Measurements from ENCODE around the gene CLDN10. TPM values are rescaled to one million over a fixed set of nuclear protein-coding genes. Genes with fewer than 3 reads are reported as not detected.

Gene CLDN10
- total RNA-seq, 1 experiment from 2014 or later, result 24.7 TPM

DNA sequence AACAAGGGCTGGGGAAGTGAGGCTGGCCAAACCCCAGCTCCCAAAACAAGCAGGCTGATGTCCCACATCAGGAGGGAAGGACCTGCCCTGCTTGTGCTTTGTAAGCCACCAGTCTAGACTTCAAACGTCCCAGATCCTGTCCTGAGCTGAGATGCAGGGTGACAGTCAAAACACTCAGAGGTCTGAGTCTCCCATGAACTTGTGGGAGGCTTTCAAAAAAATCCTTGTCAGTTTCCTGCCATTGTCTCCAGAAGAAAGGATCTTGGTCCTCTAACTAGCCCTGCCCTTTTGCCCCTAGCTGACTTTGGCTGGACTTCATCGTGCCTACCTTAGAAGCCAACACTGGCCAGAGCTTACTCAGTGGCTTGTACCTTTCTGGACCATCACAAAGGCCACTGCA lies 48.7 kb downstream of the CLDN10 start (continued):
- TF ChIP-seq, protein P1, sequence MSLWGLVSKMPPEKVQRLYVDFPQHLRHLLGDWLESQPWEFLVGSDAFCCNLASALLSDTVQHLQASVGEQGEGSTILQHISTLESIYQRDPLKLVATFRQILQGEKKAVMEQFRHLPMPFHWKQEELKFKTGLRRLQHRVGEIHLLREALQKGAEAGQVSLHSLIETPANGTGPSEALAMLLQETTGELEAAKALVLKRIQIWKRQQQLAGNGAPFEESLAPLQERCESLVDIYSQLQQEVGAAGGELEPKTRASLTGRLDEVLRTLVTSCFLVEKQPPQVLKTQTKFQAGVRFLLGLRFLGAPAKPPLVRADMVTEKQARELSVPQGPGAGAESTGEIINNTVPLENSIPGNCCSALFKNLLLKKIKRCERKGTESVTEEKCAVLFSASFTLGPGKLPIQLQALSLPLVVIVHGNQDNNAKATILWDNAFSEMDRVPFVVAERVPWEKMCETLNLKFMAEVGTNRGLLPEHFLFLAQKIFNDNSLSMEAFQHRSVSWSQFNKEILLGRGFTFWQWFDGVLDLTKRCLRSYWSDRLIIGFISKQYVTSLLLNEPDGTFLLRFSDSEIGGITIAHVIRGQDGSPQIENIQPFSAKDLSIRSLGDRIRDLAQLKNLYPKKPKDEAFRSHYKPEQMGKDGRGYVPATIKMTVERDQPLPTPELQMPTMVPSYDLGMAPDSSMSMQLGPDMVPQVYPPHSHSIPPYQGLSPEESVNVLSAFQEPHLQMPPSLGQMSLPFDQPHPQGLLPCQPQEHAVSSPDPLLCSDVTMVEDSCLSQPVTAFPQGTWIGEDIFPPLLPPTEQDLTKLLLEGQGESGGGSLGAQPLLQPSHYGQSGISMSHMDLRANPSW (CRISPR knock-in tag; conservative IDR thresholded peaks at IDR 0.05; ENCODE audit: low read depth), result no peak
- TF ChIP-seq ELF4 (CRISPR knock-in tag; IDR thresholded peaks at IDR 0.05; ENCODE audit: low read depth) (no peak), NR2C2 (CRISPR knock-in tag; IDR thresholded peaks at IDR 0.05) (no peak), ZNF396 (CRISPR knock-in tag; IDR thresholded peaks at IDR 0.05; ENCODE audit: borderline replicate concordance) (no peak), JUN (CRISPR knock-in tag; IDR thresholded peaks at IDR 0.05) (no peak), JAZF1 (CRISPR knock-in tag; IDR thresholded peaks at IDR 0.05) (no peak)

DNA sequence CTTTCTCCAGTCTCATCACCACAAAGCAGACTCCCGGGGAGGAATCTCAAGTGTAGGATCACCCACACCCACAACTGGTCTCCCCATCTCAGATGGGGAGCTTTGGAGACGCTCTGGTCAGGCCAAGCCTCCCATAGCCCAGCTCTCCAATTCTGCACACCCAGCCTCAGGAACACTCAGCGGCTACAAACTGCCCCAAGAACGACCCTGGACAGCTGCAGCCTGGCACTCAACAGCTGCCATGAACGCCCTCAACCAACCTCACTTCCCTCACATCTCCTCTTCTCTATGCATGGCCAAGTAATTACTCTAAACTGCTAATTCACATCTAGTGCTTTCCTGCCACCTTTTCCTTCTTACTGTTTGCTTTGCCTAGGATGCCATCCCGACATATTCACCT lies 49.4 kb downstream of the CLDN10 start:
- Mint-ChIP-seq H3K4me1 (no peaks in the 10 kb centered on the region), H3K36me3 (peaks cover 28% of the 10 kb centered on the region)
- no peak for ATAC-seq
- TF ChIP-seq, protein P2, sequence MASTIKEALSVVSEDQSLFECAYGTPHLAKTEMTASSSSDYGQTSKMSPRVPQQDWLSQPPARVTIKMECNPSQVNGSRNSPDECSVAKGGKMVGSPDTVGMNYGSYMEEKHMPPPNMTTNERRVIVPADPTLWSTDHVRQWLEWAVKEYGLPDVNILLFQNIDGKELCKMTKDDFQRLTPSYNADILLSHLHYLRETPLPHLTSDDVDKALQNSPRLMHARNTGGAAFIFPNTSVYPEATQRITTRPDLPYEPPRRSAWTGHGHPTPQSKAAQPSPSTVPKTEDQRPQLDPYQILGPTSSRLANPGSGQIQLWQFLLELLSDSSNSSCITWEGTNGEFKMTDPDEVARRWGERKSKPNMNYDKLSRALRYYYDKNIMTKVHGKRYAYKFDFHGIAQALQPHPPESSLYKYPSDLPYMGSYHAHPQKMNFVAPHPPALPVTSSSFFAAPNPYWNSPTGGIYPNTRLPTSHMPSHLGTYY (CRISPR knock-in tag; IDR thresholded peaks at IDR 0.05), result no peak
- TF ChIP-seq ZNF121 (CRISPR knock-in tag; IDR thresholded peaks at IDR 0.05) (no peak), ZNF232 (CRISPR knock-in tag; IDR thresholded peaks at IDR 0.05) (no peak), SMAD4 (CRISPR knock-in tag; IDR thresholded peaks at IDR 0.05) (no peak), ZNF423 (CRISPR knock-in tag; IDR thresholded peaks at IDR 0.05) (no peak), ATF1 (CRISPR knock-in tag; IDR thresholded peaks at IDR 0.05) (no peak), NR2C2 (CRISPR knock-in tag; IDR thresholded peaks at IDR 0.05) (no peak), GRHL2 (CRISPR knock-in tag; IDR thresholded peaks at IDR 0.05; ENCODE audit: insufficient replicate concordance, severe bottlenecking) (no peak), ZNF317 (CRISPR knock-in tag; IDR thresholded peaks at IDR 0.05; ENCODE audit: borderline replicate concordance, low read depth) (no peak)
- TF ChIP-seq, protein P3, sequence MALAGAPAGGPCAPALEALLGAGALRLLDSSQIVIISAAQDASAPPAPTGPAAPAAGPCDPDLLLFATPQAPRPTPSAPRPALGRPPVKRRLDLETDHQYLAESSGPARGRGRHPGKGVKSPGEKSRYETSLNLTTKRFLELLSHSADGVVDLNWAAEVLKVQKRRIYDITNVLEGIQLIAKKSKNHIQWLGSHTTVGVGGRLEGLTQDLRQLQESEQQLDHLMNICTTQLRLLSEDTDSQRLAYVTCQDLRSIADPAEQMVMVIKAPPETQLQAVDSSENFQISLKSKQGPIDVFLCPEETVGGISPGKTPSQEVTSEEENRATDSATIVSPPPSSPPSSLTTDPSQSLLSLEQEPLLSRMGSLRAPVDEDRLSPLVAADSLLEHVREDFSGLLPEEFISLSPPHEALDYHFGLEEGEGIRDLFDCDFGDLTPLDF (CRISPR knock-in tag; IDR thresholded peaks at IDR 0.05), result no peak
- TF ChIP-seq, protein P4, sequence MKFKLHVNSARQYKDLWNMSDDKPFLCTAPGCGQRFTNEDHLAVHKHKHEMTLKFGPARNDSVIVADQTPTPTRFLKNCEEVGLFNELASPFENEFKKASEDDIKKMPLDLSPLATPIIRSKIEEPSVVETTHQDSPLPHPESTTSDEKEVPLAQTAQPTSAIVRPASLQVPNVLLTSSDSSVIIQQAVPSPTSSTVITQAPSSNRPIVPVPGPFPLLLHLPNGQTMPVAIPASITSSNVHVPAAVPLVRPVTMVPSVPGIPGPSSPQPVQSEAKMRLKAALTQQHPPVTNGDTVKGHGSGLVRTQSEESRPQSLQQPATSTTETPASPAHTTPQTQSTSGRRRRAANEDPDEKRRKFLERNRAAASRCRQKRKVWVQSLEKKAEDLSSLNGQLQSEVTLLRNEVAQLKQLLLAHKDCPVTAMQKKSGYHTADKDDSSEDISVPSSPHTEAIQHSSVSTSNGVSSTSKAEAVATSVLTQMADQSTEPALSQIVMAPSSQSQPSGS (CRISPR knock-in tag; IDR thresholded peaks at IDR 0.05; ENCODE audit: borderline replicate concordance, low read depth), result no peak
- TF ChIP-seq, protein P5, sequence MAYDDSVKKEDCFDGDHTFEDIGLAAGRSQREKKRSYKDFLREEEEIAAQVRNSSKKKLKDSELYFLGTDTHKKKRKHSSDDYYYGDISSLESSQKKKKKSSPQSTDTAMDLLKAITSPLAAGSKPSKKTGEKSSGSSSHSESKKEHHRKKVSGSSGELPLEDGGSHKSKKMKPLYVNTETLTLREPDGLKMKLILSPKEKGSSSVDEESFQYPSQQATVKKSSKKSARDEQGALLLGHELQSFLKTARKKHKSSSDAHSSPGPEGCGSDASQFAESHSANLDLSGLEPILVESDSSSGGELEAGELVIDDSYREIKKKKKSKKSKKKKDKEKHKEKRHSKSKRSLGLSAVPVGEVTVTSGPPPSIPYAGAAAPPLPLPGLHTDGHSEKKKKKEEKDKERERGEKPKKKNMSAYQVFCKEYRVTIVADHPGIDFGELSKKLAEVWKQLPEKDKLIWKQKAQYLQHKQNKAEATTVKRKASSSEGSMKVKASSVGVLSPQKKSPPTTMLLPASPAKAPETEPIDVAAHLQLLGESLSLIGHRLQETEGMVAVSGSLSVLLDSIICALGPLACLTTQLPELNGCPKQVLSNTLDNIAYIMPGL (CRISPR knock-in tag; IDR thresholded peaks at IDR 0.05), result no peak
- TF ChIP-seq, protein P6, sequence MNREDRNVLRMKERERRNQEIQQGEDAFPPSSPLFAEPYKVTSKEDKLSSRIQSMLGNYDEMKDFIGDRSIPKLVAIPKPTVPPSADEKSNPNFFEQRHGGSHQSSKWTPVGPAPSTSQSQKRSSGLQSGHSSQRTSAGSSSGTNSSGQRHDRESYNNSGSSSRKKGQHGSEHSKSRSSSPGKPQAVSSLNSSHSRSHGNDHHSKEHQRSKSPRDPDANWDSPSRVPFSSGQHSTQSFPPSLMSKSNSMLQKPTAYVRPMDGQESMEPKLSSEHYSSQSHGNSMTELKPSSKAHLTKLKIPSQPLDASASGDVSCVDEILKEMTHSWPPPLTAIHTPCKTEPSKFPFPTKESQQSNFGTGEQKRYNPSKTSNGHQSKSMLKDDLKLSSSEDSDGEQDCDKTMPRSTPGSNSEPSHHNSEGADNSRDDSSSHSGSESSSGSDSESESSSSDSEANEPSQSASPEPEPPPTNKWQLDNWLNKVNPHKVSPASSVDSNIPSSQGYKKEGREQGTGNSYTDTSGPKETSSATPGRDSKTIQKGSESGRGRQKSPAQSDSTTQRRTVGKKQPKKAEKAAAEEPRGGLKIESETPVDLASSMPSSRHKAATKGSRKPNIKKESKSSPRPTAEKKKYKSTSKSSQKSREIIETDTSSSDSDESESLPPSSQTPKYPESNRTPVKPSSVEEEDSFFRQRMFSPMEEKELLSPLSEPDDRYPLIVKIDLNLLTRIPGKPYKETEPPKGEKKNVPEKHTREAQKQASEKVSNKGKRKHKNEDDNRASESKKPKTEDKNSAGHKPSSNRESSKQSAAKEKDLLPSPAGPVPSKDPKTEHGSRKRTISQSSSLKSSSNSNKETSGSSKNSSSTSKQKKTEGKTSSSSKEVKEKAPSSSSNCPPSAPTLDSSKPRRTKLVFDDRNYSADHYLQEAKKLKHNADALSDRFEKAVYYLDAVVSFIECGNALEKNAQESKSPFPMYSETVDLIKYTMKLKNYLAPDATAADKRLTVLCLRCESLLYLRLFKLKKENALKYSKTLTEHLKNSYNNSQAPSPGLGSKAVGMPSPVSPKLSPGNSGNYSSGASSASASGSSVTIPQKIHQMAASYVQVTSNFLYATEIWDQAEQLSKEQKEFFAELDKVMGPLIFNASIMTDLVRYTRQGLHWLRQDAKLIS (CRISPR knock-in tag; IDR thresholded peaks at IDR 0.05; ENCODE audit: borderline replicate concordance), result no peak
- TF ChIP-seq, protein P7, sequence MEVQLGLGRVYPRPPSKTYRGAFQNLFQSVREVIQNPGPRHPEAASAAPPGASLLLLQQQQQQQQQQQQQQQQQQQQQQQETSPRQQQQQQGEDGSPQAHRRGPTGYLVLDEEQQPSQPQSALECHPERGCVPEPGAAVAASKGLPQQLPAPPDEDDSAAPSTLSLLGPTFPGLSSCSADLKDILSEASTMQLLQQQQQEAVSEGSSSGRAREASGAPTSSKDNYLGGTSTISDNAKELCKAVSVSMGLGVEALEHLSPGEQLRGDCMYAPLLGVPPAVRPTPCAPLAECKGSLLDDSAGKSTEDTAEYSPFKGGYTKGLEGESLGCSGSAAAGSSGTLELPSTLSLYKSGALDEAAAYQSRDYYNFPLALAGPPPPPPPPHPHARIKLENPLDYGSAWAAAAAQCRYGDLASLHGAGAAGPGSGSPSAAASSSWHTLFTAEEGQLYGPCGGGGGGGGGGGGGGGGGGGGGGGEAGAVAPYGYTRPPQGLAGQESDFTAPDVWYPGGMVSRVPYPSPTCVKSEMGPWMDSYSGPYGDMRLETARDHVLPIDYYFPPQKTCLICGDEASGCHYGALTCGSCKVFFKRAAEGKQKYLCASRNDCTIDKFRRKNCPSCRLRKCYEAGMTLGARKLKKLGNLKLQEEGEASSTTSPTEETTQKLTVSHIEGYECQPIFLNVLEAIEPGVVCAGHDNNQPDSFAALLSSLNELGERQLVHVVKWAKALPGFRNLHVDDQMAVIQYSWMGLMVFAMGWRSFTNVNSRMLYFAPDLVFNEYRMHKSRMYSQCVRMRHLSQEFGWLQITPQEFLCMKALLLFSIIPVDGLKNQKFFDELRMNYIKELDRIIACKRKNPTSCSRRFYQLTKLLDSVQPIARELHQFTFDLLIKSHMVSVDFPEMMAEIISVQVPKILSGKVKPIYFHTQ (CRISPR knock-in tag; IDR thresholded peaks at IDR 0.05), result no peak

More for the DNA sequence above, 49.4 kb downstream of the CLDN10 start:
- Mint-ChIP-seq H3K27ac (no peak overlapping the region), H3K4me3 (no peak overlapping the region), H3K27me3 (ENCODE audit: low read depth) (no peaks in the 10 kb centered on the region), H3K9me3 (no peaks in the 10 kb centered on the region)
- ChIA-PET CTCF (interaction anchor here (0.6 to 1.3 kb wide), 2 partner anchors 21 to 22 kb away, joined by 3 to 4 read pairs; no protein-coding TSS in a partner anchor), POLR2A (no interaction called here)
- DNase-seq (ENCODE audit: low spot score), result no peak

Data from WTC11 (cell line).